ENCODE measurements around the gene TMEM219.
"Not testable (repeated sequence)": the region's sequence is repeated elsewhere in the genome, so short reads cannot be mapped to it uniquely, and the experiment has no call there.

The TMEM219 gene, protein sequence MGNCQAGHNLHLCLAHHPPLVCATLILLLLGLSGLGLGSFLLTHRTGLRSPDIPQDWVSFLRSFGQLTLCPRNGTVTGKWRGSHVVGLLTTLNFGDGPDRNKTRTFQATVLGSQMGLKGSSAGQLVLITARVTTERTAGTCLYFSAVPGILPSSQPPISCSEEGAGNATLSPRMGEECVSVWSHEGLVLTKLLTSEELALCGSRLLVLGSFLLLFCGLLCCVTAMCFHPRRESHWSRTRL

DNA sequence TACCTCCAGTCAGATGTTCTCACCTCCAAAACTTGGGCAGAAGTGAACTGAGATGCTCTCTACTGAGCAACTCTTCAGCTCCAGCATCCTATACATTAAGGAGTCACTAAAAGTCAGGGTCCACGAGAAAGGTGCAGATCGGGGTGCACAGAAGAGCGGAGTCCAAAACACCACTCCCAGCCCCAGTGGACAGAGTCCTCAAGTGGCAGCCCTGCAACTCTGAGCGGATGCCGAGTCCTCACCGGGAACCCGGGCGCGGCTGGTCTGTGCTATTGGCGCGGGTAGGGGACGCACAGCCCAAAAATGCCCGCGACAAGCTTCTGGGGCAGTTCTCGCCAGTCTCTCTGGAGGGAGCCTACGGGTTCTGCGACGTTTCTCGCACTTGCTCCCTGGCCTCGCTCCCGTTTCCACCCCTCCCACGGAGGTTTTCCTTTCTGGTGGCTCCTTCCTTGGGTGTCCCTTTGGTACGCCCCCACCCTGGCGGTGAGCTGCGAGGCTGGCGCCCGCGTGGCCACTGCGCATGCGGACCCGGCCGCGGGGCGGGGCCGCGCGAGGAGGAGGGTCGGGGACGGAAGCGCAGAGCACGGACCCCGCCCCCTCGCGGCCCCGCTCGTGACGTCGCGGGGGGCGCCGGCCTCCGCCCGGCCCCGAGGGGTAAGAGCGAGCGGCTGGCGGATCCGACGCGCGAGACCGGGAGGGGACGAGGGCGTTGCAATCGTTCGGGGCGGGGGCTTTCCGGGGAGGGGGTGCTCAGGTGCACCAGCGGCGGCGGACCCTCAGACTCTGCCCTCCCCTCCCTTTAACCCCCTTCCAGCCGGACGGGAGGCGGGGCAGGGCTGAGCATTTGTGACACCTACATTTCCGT is at the start of gene TMEM219:
TSS of gene TMEM219 (plus strand) at position 601 of the 865 bp plus-strand sequence. CDS start 1,065 bp downstream, outside the sequence.
- DNase-seq (ENCODE audit: low read depth), result peak; percentile 88

DNA sequence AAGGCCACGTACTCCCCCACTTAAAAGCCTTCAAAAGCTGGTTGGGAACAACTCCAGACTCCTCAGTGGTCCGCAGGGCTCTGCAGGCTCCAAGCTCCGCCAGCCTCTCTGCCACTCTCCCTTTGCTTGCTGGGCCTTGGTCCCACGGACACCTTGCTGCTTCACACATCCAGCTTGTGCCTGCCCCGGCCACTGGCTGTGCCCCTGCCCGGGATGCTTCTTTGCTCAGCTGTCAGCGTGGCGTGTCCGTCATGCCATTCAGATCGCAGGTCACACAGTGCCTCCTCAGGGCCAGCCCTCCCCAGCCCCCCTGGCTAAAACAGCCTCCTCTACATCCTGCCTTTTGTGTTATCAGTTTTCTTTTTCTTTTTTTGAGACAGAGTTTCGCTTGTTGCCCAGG is 49.8 kb upstream of the TMEM219 start:
- no peak for DNase-seq (ENCODE audit: low read depth)

DNA sequence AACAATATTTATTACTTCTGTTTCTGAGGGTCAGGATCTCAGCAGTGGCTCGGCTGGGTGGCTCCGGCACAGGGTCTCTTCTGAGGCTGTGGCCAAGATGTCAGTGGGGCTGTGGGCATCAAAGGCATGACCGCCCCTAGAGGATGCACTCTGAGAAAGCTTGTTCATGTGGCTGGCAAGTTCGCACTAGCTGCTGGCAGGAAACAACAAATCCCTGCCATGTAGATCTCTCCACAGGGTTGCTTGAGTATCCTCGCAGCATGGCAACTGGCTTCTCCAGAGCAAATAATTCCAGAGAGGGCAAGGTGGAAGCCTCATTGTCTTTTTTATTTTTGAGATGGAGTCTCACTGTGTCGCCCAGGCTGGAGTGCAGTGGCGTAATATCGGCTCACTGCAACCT is 48.4 kb upstream of the TMEM219 start:
- DNase-seq (ENCODE audit: low read depth), result no peak

- peak; percentile 67 for DNase-seq (ENCODE audit: low read depth)
Observed at GRCh38 chr16:29915590-29916247, 46.2 kb upstream of the TMEM219 start.

DNA sequence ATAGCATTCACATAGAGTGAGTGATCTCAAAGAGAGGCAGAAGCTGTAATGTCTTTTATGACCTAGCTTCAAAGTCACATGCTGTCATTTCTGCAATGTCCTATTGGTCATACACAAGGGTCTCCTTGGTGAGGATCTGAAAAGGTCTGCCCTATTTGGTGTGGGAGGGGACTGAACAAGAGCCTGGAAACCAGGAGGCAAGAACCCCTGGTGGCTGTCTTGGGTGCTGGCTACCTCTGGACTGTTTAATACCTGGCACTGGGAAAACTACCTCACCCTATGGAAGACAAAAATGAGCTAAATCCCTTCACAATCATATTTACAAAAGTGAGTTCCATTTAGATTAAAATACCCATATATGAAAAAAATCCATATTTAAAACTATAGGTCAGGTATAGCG is 44.9 kb upstream of the TMEM219 start:
- DNase-seq (ENCODE audit: low read depth), result peak; percentile 11

GRCh38 chr16:29920288-29921033 is 41.4 kb upstream of the TMEM219 start:
- no peak for DNase-seq (ENCODE audit: low read depth)

- DNase-seq (ENCODE audit: low read depth), result no peak
Observed at GRCh38 chr16:29921034-29921385, 40.9 kb upstream of the TMEM219 start.

DNA sequence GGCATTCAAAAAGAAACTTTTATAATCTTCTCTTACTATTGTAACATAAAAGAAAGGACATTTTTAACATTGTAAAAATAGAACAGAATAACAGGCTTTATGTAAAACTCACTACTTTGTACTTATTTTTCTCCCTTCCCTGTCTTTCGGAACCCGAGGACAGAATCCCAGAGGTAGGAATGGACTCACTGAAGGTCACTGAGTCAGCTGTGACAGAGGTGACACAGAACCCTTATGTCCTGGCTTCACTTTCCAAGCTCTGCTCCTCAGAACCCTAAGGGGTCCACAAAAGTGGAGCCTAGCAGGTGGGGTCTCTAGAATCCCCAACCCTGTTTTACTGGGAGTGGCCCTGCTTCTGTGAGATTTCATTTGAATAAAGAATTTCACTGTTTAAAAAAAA is 39.6 kb upstream of the TMEM219 start:
- no peak for DNase-seq (ENCODE audit: low read depth)

GRCh38 chr16:29922986-29923501 is 38.8 kb upstream of the TMEM219 start:
- DNase-seq (ENCODE audit: low read depth), result no peak

DNA sequence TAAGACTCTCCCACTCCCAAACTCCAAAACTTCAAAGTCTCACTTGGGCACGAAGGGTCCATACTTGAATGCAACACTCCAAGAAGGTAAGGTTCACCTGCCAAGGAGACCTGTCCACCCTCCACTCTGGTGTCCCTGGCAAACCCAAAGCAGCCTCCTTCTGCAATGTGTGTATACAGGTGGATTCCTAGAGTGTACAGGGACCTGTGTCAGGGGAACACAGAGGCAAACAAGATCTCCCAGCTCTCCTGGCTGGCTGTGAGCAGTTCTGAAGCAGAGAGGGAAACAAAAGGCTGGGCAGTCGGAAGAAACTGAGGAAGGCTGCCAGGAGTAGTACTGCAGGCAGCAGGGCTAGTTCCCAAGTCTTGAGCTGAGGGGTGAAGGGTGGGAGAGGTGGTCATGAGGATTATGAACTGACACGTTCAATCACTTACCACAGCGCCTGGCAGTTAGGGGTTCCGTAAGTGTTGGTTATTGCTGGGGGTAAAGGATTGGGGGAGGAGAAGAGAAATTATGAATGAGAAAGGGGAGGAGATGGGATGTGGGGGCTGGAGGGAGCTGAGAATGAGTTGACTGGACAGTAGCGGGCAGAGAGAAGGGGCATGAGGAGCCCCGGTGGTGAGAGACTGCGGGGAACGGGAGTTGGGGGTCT is 36.6 kb upstream of the TMEM219 start:
- DNase-seq (ENCODE audit: low read depth), result peak; percentile 22

- DNase-seq (ENCODE audit: low read depth), result peak; percentile 85
Observed at GRCh38 chr16:29925781-29926710, 35.8 kb upstream of the TMEM219 start, which contains the start of gene KCTD13. Gene KCTD13 (minus strand): TSS chr16:29926226. CDS start chr16:29926033, 193 bp downstream.

DNA sequence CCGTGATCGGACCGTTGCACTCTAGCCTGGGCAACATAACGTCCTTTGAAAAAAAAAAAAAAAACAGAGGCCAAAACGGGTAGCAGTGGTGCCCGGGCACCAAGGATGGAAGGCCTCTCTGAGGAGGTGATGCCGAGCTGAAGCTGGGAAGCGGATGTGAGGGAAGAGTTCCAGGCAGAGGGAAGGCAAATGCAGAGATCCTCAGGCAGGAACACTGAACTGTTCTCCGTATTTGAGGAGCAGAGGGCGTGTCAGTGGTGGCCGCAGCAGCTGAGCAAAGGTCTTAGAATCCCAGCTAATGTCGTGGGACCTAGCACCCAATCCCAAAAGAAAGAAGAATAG is 35.2 kb upstream of the TMEM219 start:
- DNase-seq (ENCODE audit: low read depth), result peak; percentile 51

- DNase-seq (ENCODE audit: low read depth), result no peak
Observed at GRCh38 chr16:29927070-29927905, 34.6 kb upstream of the TMEM219 start.

GRCh38 chr16:29931750-29932149 is 30.1 kb upstream of the TMEM219 start:
- not testable (repeated sequence) for DNase-seq (ENCODE audit: low read depth)

DNA sequence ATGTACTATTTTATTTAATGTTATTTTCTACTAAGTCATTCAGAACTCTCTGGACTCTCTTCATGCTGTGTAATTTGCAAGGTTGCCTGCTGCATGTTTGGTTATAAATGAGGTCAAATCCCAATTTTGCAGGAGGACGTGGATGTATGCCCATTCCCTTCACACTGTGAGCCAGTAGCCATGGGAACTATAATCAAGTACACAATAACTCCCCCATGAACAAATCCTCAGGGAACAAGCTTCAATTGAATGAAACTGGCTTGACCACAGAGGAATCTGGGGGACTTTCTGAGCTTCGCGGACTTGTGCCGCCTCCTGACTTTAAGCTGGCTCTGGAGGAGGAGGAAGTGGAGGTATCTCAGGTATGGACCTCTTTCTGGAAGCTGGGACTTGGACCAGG is 21.2 kb upstream of the TMEM219 start:
- no peak for DNase-seq (ENCODE audit: low read depth)

- DNase-seq (ENCODE audit: low read depth), result peak; percentile 98
Observed at GRCh38 chr16:29943846-29944799, 17.8 kb upstream of the TMEM219 start.

- DNase-seq (ENCODE audit: low read depth), result no peak
Observed at GRCh38 chr16:29947897-29948296, 14.0 kb upstream of the TMEM219 start.

DNA sequence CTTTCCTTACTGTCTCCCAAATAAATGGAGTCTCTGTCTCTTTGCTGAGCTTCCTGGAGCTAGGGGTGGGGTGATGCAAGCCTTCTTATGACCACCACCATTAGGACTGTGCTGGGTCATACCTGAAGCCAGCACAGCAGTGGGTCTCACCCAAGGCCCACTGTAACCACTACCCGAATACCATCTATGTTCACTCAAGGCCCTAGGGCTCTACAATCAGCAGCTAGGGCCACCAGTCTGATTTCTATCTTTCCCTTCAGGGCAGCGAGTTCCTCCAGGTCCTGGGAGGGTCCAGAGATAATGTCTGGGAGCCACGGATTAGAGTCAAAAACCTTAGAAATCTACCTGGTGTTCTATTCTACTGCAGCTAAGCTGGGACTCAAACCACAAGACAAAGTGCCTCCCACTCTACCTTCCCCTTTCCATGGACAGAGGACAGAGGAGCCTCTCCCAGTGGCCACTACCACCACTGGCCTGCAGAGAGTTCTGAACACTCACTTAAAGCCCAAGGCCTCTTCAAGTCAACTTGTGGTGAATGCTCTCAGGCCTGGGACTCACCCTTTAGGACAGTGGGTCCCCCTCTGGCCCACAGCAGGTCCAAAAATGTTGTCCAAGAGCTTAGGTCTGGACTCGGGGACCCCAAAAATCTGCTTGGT is 10.9 kb upstream of the TMEM219 start:
- DNase-seq (ENCODE audit: low read depth), result no peak
